Measurements from ENCODE around the gene SLC25A21. TPM values are rescaled to one million over a fixed set of nuclear protein-coding genes. Genes with fewer than 3 reads are reported as not detected.
"Not testable (repeated sequence)": the region's sequence is repeated elsewhere in the genome, so short reads cannot be mapped to it uniquely, and the experiment has no call there.

The SLC25A21 gene
- polyA plus RNA-seq, 4 donors = 2.2 to 4.1 (median 2.4) TPM

GRCh38 chr14:36996857-36997590 lies 175.4 kb downstream of the SLC25A21 start:
- DNase-seq (ENCODE audit: low read depth in 4 of 4, low spot score in 3 of 4) = no peak

- no peak for DNase-seq (ENCODE audit: low read depth in 4 of 4, low spot score in 3 of 4)
These were observed 176.1 kb downstream of the SLC25A21 start for GRCh38 chr14:36996133-36996856.

GRCh38 chr14:36989806-36990205 lies 182.6 kb downstream of the SLC25A21 start:
- DNase-seq (ENCODE audit: low read depth in 4 of 4, low spot score in 3 of 4) = no peak

GRCh38 chr14:36988989-36989388 lies 183.4 kb downstream of the SLC25A21 start:
- DNase-seq (ENCODE audit: low read depth in 4 of 4, low spot score in 3 of 4) = no peak

GRCh38 chr14:36988568-36988967 lies 183.8 kb downstream of the SLC25A21 start:
- DNase-seq (ENCODE audit: low read depth in 4 of 4, low spot score in 3 of 4) = no peak

GRCh38 chr14:36986407-36986806 lies 186.0 kb downstream of the SLC25A21 start:
- DNase-seq (ENCODE audit: low read depth in 4 of 4, low spot score in 3 of 4) = no peak

GRCh38 chr14:36981832-36982529 lies 190.4 kb downstream of the SLC25A21 start:
- no peak for DNase-seq (ENCODE audit: low read depth in 4 of 4, low spot score in 3 of 4)

GRCh38 chr14:36980413-36980812 lies 192.0 kb downstream of the SLC25A21 start:
- DNase-seq (ENCODE audit: low read depth in 4 of 4, low spot score in 3 of 4) = not testable (repeated sequence)

GRCh38 chr14:36979863-36980262 lies 192.5 kb downstream of the SLC25A21 start:
- DNase-seq (ENCODE audit: low read depth in 4 of 4, low spot score in 3 of 4) = no peak

GRCh38 chr14:36976571-36977023 lies 195.8 kb downstream of the SLC25A21 start:
- DNase-seq (ENCODE audit: low read depth in 4 of 4, low spot score in 3 of 4) = no peak

GRCh38 chr14:36975834-36976233 lies 196.6 kb downstream of the SLC25A21 start:
- DNase-seq (ENCODE audit: low read depth in 4 of 4, low spot score in 3 of 4) = no peak

- no peak for DNase-seq (ENCODE audit: low read depth in 4 of 4, low spot score in 3 of 4)
These were observed 197.4 kb downstream of the SLC25A21 start for GRCh38 chr14:36974985-36975384.

GRCh38 chr14:36973806-36974442 lies 198.5 kb downstream of the SLC25A21 start:
- no peak for DNase-seq (ENCODE audit: low read depth in 4 of 4, low spot score in 3 of 4)

GRCh38 chr14:36971263-36971855 lies 201.0 kb downstream of the SLC25A21 start:
- no peak for DNase-seq (ENCODE audit: low read depth in 4 of 4, low spot score in 3 of 4)

- no peak for DNase-seq (ENCODE audit: low read depth in 4 of 4, low spot score in 3 of 4)
These were observed 204.4 kb downstream of the SLC25A21 start for GRCh38 chr14:36967892-36968555.

GRCh38 chr14:36955967-36956366 lies 216.4 kb downstream of the SLC25A21 start:
- no peak for DNase-seq (ENCODE audit: low read depth in 4 of 4, low spot score in 3 of 4)

GRCh38 chr14:36955376-36955775 lies 217.0 kb downstream of the SLC25A21 start:
- no peak for DNase-seq (ENCODE audit: low read depth in 4 of 4, low spot score in 3 of 4)

- no peak for DNase-seq (ENCODE audit: low read depth in 4 of 4, low spot score in 3 of 4)
These were observed 219.7 kb downstream of the SLC25A21 start for GRCh38 chr14:36952689-36953088.

GRCh38 chr14:36951380-36951911 lies 221.0 kb downstream of the SLC25A21 start:
- DNase-seq (ENCODE audit: low read depth in 4 of 4, low spot score in 3 of 4) = no peak

- DNase-seq (ENCODE audit: low read depth in 4 of 4, low spot score in 3 of 4) = no peak
These were observed 221.6 kb downstream of the SLC25A21 start for GRCh38 chr14:36950812-36951211.

Data from left renal pelvis (tissue), 4 donors.